Mesendoderm (in vitro differentiated cells): ENCODE results near the gene CTBP1.

Source experiments
- DNase-seq: peaks from one replicate; pipeline ENCODE4 v3.0.0; 2013
- H2AK5ac ChIP-seq: 2 replicates; pipeline ENCODE4 v1.6.1; 2013; ENCODE audit warnings: low read length, inconsistent platforms
- H2BK120ac ChIP-seq: 2 replicates; pipeline ENCODE4 v1.6.1; 2013; ENCODE audit warnings: low read depth, mild to moderate bottlenecking, low read length, moderate library complexity, mixed read lengths
- H2BK15ac ChIP-seq: replicated peaks from 2 replicates; pipeline ENCODE4 v1.6.1; 2013; ENCODE audit warnings: low read depth, mild to moderate bottlenecking, moderate library complexity
- H2BK5ac ChIP-seq: 2 replicates; pipeline ENCODE4 v1.6.1; 2013; ENCODE audit warnings: low read length, inconsistent platforms
- H3K18ac ChIP-seq: 2 replicates; pipeline ENCODE4 v1.6.1; 2013; ENCODE audit warnings: mild to moderate bottlenecking, low read length, mixed read lengths
- H3K23ac ChIP-seq: one replicate; pipeline ENCODE4 v1.6.1; 2013; ENCODE audit warnings: low read length
- H3K27ac ChIP-seq: 2 replicates; pipeline ENCODE4 v1.5.1; 2013; ENCODE audit warnings: low read depth, mild to moderate bottlenecking, inconsistent platforms, low read length, moderate library complexity
- H3K27me3 ChIP-seq: 2 replicates; pipeline ENCODE4 v1.6.1; 2013; ENCODE audit warnings: low read length, control low read depth, mild to moderate bottlenecking, inconsistent platforms; ENCODE audit not compliant: insufficient read depth, poor library complexity
- H3K36me3 ChIP-seq: 2 replicates; pipeline ENCODE4 v1.6.1; 2013; ENCODE audit warnings: low read length, inconsistent platforms; ENCODE audit not compliant: control insufficient read depth, insufficient read depth
- H3K4ac ChIP-seq: one replicate; pipeline ENCODE4 v1.6.1; 2013; ENCODE audit warnings: low read depth, mild to moderate bottlenecking, low read length, moderate library complexity
- H3K4me1 ChIP-seq: 2 replicates; pipeline ENCODE4 v1.6.1; 2013; ENCODE audit warnings: low read depth, low read length, inconsistent platforms; ENCODE audit not compliant: control insufficient read depth
- H3K4me2 ChIP-seq: 2 replicates; pipeline ENCODE4 v1.6.1; 2013; ENCODE audit warnings: low read length
- H3K4me3 ChIP-seq: 2 replicates; pipeline ENCODE4 v1.5.1; 2013; ENCODE audit warnings: mild to moderate bottlenecking, low read length
- H3K56ac ChIP-seq: one replicate; pipeline ENCODE4 v1.6.1; 2013; ENCODE audit warnings: low read length
- H3K79me1 ChIP-seq: 2 replicates; pipeline ENCODE4 v1.6.1; 2013; ENCODE audit warnings: low read length, inconsistent platforms
- H3K79me2 ChIP-seq: 2 replicates; pipeline ENCODE4 v1.6.1; 2013; ENCODE audit warnings: mild to moderate bottlenecking, low read length; ENCODE audit not compliant: control insufficient read depth, insufficient read depth
- H3K9ac ChIP-seq: 2 replicates; pipeline ENCODE4 v1.6.1; 2013; ENCODE audit warnings: low read length, inconsistent platforms
- H4K5ac ChIP-seq: one replicate; pipeline ENCODE4 v1.6.1; 2013; ENCODE audit warnings: low read length
- H4K8ac ChIP-seq: one replicate; pipeline ENCODE4 v1.6.1; 2013; ENCODE audit warnings: low read depth, mild to moderate bottlenecking, control low read depth, low read length, moderate library complexity
- WGBS: extraction: QIAGEN DNeasy Blood & Tissue Kit; methylation state at CpG from one replicate; pipeline ENCODE4 v1.1.7; 2013; ENCODE audit warnings: low lambda C conversion rate, missing lambda C conversion rate; ENCODE audit not compliant: insufficient coverage; ENCODE audit errors: extremely low coverage; 5-methylcytosine and 5-hydroxymethylcytosine counted together

CTBP1 gene

DNA sequence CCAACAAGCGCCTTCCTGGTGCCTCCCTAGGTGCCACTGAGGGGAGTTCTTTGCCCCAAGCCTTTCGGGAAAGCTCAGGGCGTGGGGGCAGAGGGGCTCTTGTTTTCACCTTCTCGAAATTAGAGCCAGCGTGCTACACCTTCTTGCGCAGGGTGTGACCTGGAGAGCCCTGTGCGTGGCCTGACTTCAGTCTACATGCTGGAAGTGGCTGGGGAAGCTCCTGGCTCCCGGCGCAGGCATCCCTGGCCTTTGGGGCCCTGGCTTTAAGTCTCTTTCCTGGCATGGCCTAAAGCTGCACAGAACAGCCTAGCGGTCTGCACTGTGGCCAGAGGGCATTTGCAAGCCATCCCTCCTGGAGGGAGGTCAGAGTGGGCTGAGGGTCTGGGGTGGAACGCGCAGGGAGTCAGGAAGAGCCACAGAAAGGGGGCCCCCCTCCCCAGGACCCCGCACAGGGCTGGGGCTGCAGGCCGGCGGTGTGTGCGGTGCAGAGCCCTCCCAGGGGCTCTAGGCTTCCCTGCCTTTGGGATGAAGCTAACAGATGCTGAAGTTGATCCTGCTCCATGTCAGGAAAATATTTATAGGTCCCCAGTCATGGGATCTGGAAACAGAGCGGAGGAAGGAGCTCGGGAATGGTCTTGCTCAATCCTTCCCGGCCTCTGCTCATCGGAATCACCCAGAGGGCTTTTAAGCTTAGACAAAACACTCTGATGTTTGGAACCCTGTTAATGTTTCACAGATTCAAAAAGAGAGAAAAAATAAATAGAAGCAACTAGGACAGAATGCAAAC is 75.8 kb downstream of the CTBP1 start:
- H3K18ac ChIP-seq = no peak overlapping the region
- no peak overlapping the region for H4K5ac ChIP-seq
- WGBS = no CpG with 5 or more reads among the region's 20 CpGs
- H3K27ac ChIP-seq = no peak overlapping the region
- H3K79me1 ChIP-seq = no peaks in the 10 kb centered on the region
- no peak overlapping the region for H2AK5ac ChIP-seq
- H3K9ac ChIP-seq = no peak overlapping the region
- no peak overlapping the region for H3K23ac ChIP-seq
- H3K36me3 ChIP-seq = no peaks in the 10 kb centered on the region
- H3K4me2 ChIP-seq = no peak overlapping the region
- peaks cover 30% of the 10 kb centered on the region for H3K27me3 ChIP-seq
- no peak overlapping the region for H4K8ac ChIP-seq
- H3K4me3 ChIP-seq = no peak overlapping the region
- no peaks in the 10 kb centered on the region for H3K4me1 ChIP-seq
- no peak overlapping the region for H3K56ac ChIP-seq
- no peaks in the 10 kb centered on the region for H3K79me2 ChIP-seq
- no peak overlapping the region for H2BK120ac ChIP-seq
- no peak for DNase-seq
- H2BK5ac ChIP-seq = no peak overlapping the region
- no peak overlapping the region for H3K4ac ChIP-seq
- H2BK15ac ChIP-seq = no peak overlapping the region

DNA sequence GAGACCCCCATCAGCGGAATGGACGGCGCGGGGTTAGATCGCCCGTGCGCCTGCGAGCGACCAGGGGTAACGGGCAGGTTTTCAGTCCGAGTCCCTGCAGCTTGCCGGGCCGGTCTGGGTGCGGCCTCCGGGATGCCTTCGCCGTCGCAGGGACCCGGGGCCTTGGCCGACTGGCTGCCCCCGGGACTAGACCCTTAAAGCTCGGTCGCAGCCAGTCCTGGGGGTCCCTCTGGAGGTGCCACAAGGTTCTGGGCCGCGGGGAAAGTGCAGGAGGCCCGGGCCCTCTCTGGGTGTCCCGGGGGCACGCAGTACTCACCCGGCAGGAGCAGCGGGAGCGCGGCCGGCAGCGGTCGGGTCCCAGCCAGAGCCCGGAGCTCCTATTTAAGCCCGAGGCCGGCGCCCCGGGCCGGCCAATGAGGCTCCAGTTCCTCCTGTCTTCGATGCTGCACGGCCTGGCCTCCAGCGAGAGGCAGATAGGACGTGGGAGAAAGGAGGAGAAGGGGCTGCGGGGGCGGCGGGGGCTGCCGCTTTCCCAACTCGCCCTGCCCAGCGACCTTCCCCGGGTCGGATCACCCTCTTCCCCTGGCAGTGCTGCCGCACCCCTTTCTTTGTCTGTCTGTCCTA is 76.6 kb downstream of the CTBP1 start, which contains the start of gene SPON2:
SPON2 (minus strand) TSS at position 356 of the 624 bp plus-strand sequence.
- Histone ChIP-seq H2BK5ac (no peak within 1 kb of the TSS), H4K5ac (no peak within 1 kb of the TSS), H2BK15ac (no peak within 1 kb of the TSS), H3K27me3 (peaks cover 30% of the 10 kb centered on the region), H3K4ac (no peak within 1 kb of the TSS), H3K9ac (peak within 1 kb of the TSS; percentile 24), H3K18ac (no peak within 1 kb of the TSS), H2AK5ac (no peak within 1 kb of the TSS), H2BK120ac (no peak within 1 kb of the TSS), H3K4me3 (no peak within 1 kb of the TSS), H3K79me1 (no peaks in the 10 kb centered on the region), H3K4me1 (no peaks in the 10 kb centered on the region), H3K79me2 (no peaks in the 10 kb centered on the region), H3K23ac (peak within 1 kb of the TSS; percentile 66), H3K56ac (peak within 1 kb of the TSS; percentile 49), H3K4me2 (no peak within 1 kb of the TSS), H3K36me3 (no peaks in the 10 kb centered on the region), H3K27ac (no peak within 1 kb of the TSS), H4K8ac (no peak within 1 kb of the TSS)
- peak; percentile 44 for DNase-seq
- no CpG with 5 or more reads among the region's 54 CpGs for WGBS

DNA sequence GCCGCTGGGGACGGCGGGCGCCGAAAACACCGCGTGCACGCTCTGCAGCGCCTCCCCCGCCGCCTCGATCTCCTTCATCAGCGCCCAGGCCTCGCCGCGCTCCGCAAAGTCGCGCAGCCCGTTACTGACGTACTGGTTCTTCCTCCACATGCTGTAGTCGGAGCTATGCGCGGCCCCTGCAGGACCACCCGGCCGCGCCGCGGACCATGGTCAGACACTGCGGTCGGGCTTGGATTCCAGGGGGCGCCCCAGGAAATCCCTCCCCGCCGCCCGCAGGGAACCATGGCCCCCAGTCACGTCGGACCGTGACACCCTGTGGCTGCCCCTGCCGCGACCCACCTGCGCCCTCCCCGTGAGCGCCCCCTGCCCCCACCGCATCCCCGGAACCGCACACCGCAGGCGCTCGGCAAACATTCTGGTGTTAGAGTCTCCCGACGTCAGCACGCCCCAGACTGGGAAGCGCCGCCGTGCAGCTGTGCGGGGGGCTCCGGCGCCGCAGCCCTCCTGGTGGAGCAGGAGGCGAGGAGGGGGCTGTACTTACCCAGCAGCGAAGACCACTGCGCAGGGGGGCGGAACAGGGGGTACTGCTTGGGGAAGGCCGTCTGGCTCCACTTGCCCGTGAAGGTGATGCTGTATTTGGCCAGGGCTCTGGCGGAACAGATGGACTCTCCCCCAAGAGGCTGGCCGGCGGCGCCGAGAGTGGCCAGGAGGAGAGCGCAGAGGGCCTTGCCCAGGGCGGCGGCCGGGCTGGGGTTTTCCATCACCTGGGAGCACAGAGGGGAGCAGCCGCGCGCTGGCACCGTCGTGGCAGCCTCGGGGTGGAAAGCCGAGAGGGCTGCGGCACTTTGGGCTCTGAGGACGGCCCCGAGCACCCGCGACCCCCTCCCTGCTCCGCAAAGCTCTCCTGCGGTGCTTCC is 77.4 kb downstream of the CTBP1 start:
- Histone ChIP-seq H3K4me3 (no peak overlapping the region), H4K8ac (no peak overlapping the region), H2BK120ac (no peak overlapping the region), H3K56ac (no peak overlapping the region), H3K36me3 (no peaks in the 10 kb centered on the region), H2BK5ac (no peak overlapping the region), H4K5ac (no peak overlapping the region), H3K18ac (no peak overlapping the region), H3K79me2 (no peaks in the 10 kb centered on the region), H3K4me2 (no peak overlapping the region), H3K23ac (peak overlapping the region; percentile 9), H2AK5ac (no peak overlapping the region), H3K4ac (no peak overlapping the region), H3K79me1 (no peaks in the 10 kb centered on the region), H3K9ac (no peak overlapping the region), H3K27ac (no peak overlapping the region), H3K27me3 (peaks cover 30% of the 10 kb centered on the region), H3K4me1 (no peaks in the 10 kb centered on the region), H2BK15ac (no peak overlapping the region)
- DNase-seq = peak; percentile 34
- no CpG with 5 or more reads among the region's 88 CpGs for WGBS

DNA sequence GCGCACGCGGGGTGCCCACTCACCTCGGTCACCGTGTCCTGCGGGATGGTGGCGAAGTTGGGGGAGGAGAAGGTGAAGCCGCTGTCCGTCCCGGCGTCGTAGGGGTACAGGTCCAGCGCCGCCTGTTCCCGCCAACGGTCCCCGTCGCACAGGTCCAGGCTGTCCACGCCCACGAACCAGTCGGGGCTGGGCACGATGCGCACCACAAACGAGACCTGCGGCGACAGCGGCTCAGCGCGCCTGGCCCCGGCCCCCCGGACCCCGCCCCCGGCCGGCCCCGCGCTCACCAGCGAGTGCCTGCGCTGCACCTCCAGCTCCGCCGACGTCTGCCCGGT is 78.0 kb downstream of the CTBP1 start:
- Histone ChIP-seq H3K79me1 (no peaks in the 10 kb centered on the region), H3K56ac (no peak overlapping the region), H3K18ac (no peak overlapping the region), H2BK120ac (no peak overlapping the region), H3K9ac (no peak overlapping the region), H2BK15ac (no peak overlapping the region), H3K27ac (no peak overlapping the region), H3K79me2 (no peaks in the 10 kb centered on the region), H2AK5ac (no peak overlapping the region), H4K8ac (no peak overlapping the region), H3K27me3 (peaks cover 30% of the 10 kb centered on the region), H3K4ac (no peak overlapping the region), H4K5ac (no peak overlapping the region), H3K4me2 (no peak overlapping the region), H3K4me3 (no peak overlapping the region), H3K36me3 (no peaks in the 10 kb centered on the region), H2BK5ac (no peak overlapping the region), H3K4me1 (no peaks in the 10 kb centered on the region), H3K23ac (no peak overlapping the region)
- WGBS = no CpG with 5 or more reads among the region's 42 CpGs
- DNase-seq = no peak

DNA sequence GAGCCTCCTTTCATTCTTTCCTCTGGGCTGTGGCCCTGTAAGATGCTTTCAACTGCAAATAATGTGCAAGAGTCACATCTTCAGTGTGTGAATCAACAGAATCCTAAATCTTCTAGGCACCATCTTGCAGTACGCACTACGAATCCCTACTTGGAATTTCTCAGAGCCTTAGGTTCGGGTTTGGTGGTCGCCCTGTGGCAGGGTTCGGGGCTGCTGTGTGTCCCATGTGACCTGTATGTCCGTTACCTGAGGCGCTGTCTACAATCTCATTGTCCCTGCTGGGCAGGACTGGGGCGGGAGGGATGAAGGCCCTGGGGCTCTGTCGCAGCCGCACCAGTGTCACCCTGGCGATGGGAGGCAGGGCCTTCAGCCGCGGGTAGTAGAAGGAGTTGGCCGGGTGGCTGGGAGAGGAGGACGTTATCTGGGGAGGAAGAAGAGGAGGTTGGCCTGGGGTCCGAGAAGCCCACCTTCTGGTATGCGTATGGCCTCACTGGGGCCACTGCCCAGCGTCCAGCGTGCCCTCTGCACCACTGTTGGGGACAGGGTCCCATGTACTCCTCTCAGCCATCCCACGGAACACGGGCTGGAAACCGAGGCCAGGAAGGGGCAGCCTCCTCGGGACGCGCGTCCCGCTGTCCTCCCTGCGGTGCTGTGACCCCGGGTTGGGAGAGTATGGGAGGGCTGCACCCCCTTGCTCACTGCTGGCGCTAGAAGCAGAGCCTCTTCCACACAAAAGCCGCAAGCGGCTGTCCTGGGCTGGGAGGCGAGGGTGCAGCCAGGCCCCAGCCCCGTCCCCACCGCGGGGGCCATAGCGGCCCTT is 78.6 kb downstream of the CTBP1 start:
- Histone ChIP-seq H3K18ac (no peak overlapping the region), H3K79me1 (no peaks in the 10 kb centered on the region), H3K4me1 (no peaks in the 10 kb centered on the region), H2AK5ac (no peak overlapping the region), H3K36me3 (no peaks in the 10 kb centered on the region), H3K4ac (no peak overlapping the region), H3K27ac (no peak overlapping the region), H3K27me3 (peaks cover 30% of the 10 kb centered on the region), H4K5ac (no peak overlapping the region), H4K8ac (no peak overlapping the region), H3K9ac (no peak overlapping the region), H3K79me2 (no peaks in the 10 kb centered on the region), H3K56ac (no peak overlapping the region), H3K4me2 (no peak overlapping the region), H2BK15ac (no peak overlapping the region), H3K23ac (no peak overlapping the region), H2BK5ac (no peak overlapping the region), H2BK120ac (no peak overlapping the region), H3K4me3 (no peak overlapping the region)
- DNase-seq = no peak
- WGBS = no CpG with 5 or more reads among the region's 37 CpGs
